Measurements from ENCODE around the gene AP4M1.
A peak's percentile ranks its signal among the peaks of the same experiment; 100 is the strongest.

Gene AP4M1

GRCh38 chr7:100072462-100072861 lies 29.0 kb upstream of the AP4M1 start:
- ATAC-seq = no peak
- TF ChIP-seq SNAI2 (CRISPR knock-in tag; IDR thresholded peaks at IDR 0.05) (no peak), ZNF70 (CRISPR knock-in tag; IDR thresholded peaks at IDR 0.05) (no peak), ZFP30 (CRISPR knock-in tag; IDR thresholded peaks at IDR 0.05) (no peak), ZFP3 (CRISPR knock-in tag; IDR thresholded peaks at IDR 0.05) (no peak), TSHZ2 (CRISPR knock-in tag; IDR thresholded peaks at IDR 0.05) (no peak), PATZ1 (CRISPR knock-in tag; IDR thresholded peaks at IDR 0.05; ENCODE audit: borderline replicate concordance) (no peak), RARB (CRISPR knock-in tag; IDR thresholded peaks at IDR 0.05) (no peak), PPARA (CRISPR knock-in tag; IDR thresholded peaks at IDR 0.05; ENCODE audit: borderline replicate concordance) (no peak), ISL1 (CRISPR knock-in tag; IDR thresholded peaks at IDR 0.05) (no peak), TOX (CRISPR knock-in tag; IDR thresholded peaks at IDR 0.05; ENCODE audit: borderline replicate concordance) (no peak), ZNF565 (CRISPR knock-in tag; conservative IDR thresholded peaks at IDR 0.05; ENCODE audit: low read depth) (no peak), CSDC2 (CRISPR knock-in tag; IDR thresholded peaks at IDR 0.05) (no peak), BACH2 (CRISPR knock-in tag; IDR thresholded peaks at IDR 0.05; ENCODE audit: borderline replicate concordance) (no peak), ESRRG (CRISPR knock-in tag; IDR thresholded peaks at IDR 0.05) (no peak), OSR1 (CRISPR knock-in tag; IDR thresholded peaks at IDR 0.05) (no peak)
- TF ChIP-seq, protein P1, sequence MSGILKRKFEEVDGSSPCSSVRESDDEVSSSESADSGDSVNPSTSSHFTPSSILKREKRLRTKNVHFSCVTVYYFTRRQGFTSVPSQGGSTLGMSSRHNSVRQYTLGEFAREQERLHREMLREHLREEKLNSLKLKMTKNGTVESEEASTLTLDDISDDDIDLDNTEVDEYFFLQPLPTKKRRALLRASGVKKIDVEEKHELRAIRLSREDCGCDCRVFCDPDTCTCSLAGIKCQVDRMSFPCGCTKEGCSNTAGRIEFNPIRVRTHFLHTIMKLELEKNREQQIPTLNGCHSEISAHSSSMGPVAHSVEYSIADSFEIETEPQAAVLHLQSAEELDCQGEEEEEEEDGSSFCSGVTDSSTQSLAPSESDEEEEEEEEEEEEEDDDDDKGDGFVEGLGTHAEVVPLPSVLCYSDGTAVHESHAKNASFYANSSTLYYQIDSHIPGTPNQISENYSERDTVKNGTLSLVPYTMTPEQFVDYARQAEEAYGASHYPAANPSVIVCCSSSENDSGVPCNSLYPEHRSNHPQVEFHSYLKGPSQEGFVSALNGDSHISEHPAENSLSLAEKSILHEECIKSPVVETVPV (CRISPR knock-in tag; IDR thresholded peaks at IDR 0.05) = no peak
- TF ChIP-seq, protein P2, sequence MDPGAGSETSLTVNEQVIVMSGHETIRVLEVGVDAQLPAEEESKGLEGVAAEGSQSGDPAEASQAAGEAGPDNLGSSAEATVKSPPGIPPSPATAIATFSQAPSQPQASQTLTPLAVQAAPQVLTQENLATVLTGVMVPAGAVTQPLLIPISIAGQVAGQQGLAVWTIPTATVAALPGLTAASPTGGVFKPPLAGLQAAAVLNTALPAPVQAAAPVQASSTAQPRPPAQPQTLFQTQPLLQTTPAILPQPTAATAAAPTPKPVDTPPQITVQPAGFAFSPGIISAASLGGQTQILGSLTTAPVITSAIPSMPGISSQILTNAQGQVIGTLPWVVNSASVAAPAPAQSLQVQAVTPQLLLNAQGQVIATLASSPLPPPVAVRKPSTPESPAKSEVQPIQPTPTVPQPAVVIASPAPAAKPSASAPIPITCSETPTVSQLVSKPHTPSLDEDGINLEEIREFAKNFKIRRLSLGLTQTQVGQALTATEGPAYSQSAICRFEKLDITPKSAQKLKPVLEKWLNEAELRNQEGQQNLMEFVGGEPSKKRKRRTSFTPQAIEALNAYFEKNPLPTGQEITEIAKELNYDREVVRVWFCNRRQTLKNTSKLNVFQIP (CRISPR knock-in tag; IDR thresholded peaks at IDR 0.05; ENCODE audit: borderline replicate concordance, low read depth) = no peak

DNA sequence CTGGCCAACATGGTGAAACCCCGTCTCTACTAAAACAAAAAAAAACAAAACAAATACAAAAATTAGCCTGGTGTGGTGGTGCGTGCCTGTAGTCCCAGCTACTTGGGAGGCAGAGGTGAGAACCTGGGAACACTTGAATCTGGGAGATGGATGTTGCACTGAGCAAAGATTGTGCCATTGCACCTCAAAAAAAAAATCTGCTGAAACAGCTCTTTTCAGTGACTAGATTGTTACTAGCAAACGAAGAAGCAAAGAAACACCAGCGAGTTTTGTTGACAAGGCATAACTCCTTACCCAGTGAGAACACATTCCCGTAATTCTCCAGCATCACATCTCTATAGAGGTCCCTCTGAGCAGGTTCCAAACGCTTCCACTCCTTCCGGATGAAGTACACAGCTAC lies 26.6 kb upstream of the AP4M1 start:
- no peak for ATAC-seq
- TF ChIP-seq ZNF8 (CRISPR knock-in tag; IDR thresholded peaks at IDR 0.05) = 0 out of 2 replicates have a peak, but pooled peaks have one; percentile 22
- TF ChIP-seq, protein P2 (CRISPR knock-in tag; IDR thresholded peaks at IDR 0.05; ENCODE audit: borderline replicate concordance, low read depth) = no peak
- TF ChIP-seq GLIS3 (CRISPR knock-in tag; IDR thresholded peaks at IDR 0.05) = no peak

GRCh38 chr7:100075418-100075817 lies 26.0 kb upstream of the AP4M1 start:
- no peak for TF ChIP-seq PPARA (CRISPR knock-in tag; IDR thresholded peaks at IDR 0.05; ENCODE audit: borderline replicate concordance)
- no peak for ATAC-seq

- ATAC-seq = no peak
- TF ChIP-seq PPARA (CRISPR knock-in tag; IDR thresholded peaks at IDR 0.05; ENCODE audit: borderline replicate concordance) (no peak), SNAI2 (CRISPR knock-in tag; IDR thresholded peaks at IDR 0.05) (no peak), CSDC2 (CRISPR knock-in tag; IDR thresholded peaks at IDR 0.05) (no peak), ESRRG (CRISPR knock-in tag; IDR thresholded peaks at IDR 0.05) (no peak), OSR1 (CRISPR knock-in tag; IDR thresholded peaks at IDR 0.05) (no peak), ARNTL (CRISPR knock-in tag; IDR thresholded peaks at IDR 0.05; ENCODE audit: borderline replicate concordance, low read depth) (no peak), GLIS3 (CRISPR knock-in tag; IDR thresholded peaks at IDR 0.05) (no peak), TOX (CRISPR knock-in tag; IDR thresholded peaks at IDR 0.05; ENCODE audit: borderline replicate concordance) (no peak), RARB (CRISPR knock-in tag; IDR thresholded peaks at IDR 0.05) (no peak), ZNF70 (CRISPR knock-in tag; IDR thresholded peaks at IDR 0.05) (no peak)
- TF ChIP-seq, protein P1 (CRISPR knock-in tag; IDR thresholded peaks at IDR 0.05) = no peak
- TF ChIP-seq, protein P3, sequence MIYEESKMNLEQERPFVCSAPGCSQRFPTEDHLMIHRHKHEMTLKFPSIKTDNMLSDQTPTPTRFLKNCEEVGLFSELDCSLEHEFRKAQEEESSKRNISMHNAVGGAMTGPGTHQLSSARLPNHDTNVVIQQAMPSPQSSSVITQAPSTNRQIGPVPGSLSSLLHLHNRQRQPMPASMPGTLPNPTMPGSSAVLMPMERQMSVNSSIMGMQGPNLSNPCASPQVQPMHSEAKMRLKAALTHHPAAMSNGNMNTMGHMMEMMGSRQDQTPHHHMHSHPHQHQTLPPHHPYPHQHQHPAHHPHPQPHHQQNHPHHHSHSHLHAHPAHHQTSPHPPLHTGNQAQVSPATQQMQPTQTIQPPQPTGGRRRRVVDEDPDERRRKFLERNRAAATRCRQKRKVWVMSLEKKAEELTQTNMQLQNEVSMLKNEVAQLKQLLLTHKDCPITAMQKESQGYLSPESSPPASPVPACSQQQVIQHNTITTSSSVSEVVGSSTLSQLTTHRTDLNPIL (CRISPR knock-in tag; IDR thresholded peaks at IDR 0.05; ENCODE audit: low read depth) = no peak
These were observed 24.2 kb upstream of the AP4M1 start for GRCh38 chr7:100077205-100077604.
